Epithelial cell of esophagus (primary cell): Measurements from ENCODE around the gene NEU3.

Experiments used
- DNase-seq: peaks from one replicate; pipeline ENCODE4 v3.0.0; 2010; ENCODE audit warnings: low read depth
- H3K4me3 ChIP-seq: 2 replicates; pipeline ENCODE4 v1.5.1; 2011; ENCODE audit warnings: mild to moderate bottlenecking, low read length, control low read depth
- CTCF ChIP-seq: IDR thresholded peaks from 2 replicates; pipeline ENCODE4 v1.5.1; 2011; ENCODE audit warnings: low read depth, mild to moderate bottlenecking, low read length, control low read depth, inconsistent platforms; ENCODE audit not compliant: insufficient read depth; ENCODE audit errors: missing control alignments

NEU3 gene

GRCh38 chr11:75022759-75023396 lies 34.1 kb downstream of the NEU3 start:
- TF ChIP-seq CTCF, result peak; percentile 97
- DNase-seq, result peak; percentile 82
- no peak overlapping the region for H3K4me3 ChIP-seq

GRCh38 chr11:75023446-75024067 lies 34.8 kb downstream of the NEU3 start:
- no peak for DNase-seq
- H3K4me3 ChIP-seq, result no peak overlapping the region
- TF ChIP-seq CTCF, result no peak

- DNase-seq, result no peak
- no peak for TF ChIP-seq CTCF
- H3K4me3 ChIP-seq, result no peak overlapping the region
Observed at GRCh38 chr11:75024068-75024449, 35.3 kb downstream of the NEU3 start.

- DNase-seq, result no peak
- no peak for TF ChIP-seq CTCF
- no peak overlapping the region for H3K4me3 ChIP-seq
Observed at GRCh38 chr11:75024764-75025211, 36.1 kb downstream of the NEU3 start.

DNA sequence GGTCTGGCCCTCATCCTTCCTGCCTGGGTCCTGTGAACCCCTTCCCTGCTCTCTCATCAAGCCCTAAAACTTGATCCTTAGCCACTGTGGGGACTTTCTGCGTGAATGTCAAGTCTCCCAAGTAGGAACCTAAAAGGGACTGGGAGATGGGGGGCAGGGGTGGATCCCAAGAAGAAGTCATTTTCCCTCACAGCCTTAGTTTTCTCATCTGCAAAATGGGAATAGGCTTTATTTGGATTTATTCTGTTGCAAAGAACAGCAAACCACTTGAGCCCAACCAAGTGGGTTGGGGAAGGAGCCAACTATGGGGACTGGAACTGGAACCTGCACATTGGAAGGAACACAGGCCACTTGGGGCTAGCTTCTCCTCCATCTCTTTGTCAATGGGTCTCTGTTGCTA lies 36.8 kb downstream of the NEU3 start:
- no peak for TF ChIP-seq CTCF
- no peak overlapping the region for H3K4me3 ChIP-seq
- no peak for DNase-seq

DNA sequence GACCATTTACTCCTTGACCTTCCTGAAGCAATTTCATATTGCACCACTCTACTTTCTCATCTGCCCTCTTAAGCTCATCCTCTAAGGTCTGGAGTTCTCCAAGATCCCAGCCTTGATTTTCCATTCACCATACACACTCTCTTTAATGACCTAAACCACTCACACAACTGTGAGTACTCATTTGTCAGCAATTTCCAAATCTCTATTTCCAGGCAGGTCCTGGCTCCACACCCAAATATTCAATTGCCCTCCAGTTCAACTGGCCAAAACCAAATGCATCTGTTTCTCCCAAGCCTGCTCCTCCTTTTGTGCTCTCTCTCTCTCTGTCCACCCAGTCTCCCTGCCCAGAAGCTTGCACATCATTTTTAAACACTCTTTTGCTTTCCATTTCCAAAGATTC lies 39.6 kb downstream of the NEU3 start:
- no peak overlapping the region for H3K4me3 ChIP-seq
- no peak for DNase-seq
- TF ChIP-seq CTCF, result no peak

DNA sequence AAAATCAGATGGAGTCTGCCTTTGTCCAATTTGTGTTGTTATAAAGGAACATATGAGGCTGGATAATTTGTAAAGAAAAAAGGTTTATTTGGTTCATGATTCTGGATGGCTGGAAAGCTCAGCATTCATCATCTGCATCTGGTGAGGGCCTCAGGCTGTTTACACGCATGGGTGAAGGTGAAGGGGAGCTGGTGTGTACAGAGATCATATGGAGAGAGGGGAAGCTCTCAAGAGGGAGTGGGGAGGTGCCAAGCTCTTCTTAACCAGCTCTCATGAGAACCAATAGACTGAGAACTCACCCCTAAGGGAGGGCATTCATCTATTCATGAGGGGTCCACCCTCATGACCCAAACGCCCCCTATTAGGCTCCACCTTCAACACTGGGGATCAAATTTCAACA lies 40.0 kb downstream of the NEU3 start:
- no peak for TF ChIP-seq CTCF
- DNase-seq, result no peak
- H3K4me3 ChIP-seq, result no peak overlapping the region
